IMR-90 (cell line): Measurements from ENCODE around the gene NDRG2. TPM values are rescaled to one million over a fixed set of nuclear protein-coding genes. Genes with fewer than 3 reads are reported as not detected.

ENCODE experiments used
- ATAC-seq: fragments of 200-7000 bp; cut with Tn5 transposase; 2 replicates; pipeline ENCODE4 v1.9.1; 2020; ENCODE audit warnings: low read depth, mild to moderate bottlenecking, moderate library complexity
- BruUV-seq: library from RNA; stranded (reverse); fragments of 400-500 nt; replicated peaks from 2 replicates; lab custom pipeline; 2021; lab: Mats Ljungman, UMichigan
- CTCF ChIA-PET: fragments of 300-600 bp; formaldehyde crosslinking; extraction: SDS; loops from one replicate; lab custom pipeline; 2021; ENCODE audit warnings: antibody characterized with exemption; lab: Yijun Ruan, JAX
- POLR2A ChIA-PET: fragments of 300-600 bp; sonication (Branson Sonifier 250); formaldehyde crosslinking; loops from one replicate; lab custom pipeline; 2022; ENCODE audit warnings: antibody characterized with exemption; ENCODE audit not compliant: unreplicated experiment; lab: Charles Lee
- DNase-seq: peaks from one replicate; pipeline ENCODE4 v3.0.0; 2013
- H2AFZ ChIP-seq: replicated peaks from 2 replicates; pipeline ENCODE3; 2013; ENCODE audit warnings: low read length, mild to moderate bottlenecking; ENCODE audit not compliant: poor library complexity
- H2AK5ac ChIP-seq: 2 replicates; pipeline ENCODE4 v1.6.1; 2013; ENCODE audit warnings: low read depth, low read length, inconsistent platforms
- H2AK9ac ChIP-seq: replicated peaks from 2 replicates; pipeline ENCODE3; 2013; ENCODE audit warnings: mild to moderate bottlenecking, low read depth, low read length, moderate library complexity; ENCODE audit not compliant: poor library complexity
- H2BK120ac ChIP-seq: 2 replicates; pipeline ENCODE4 v1.6.1; 2013; ENCODE audit warnings: low read depth, low read length, inconsistent platforms
- H2BK15ac ChIP-seq: 3 replicates; pipeline ENCODE4 v1.6.1; 2013; ENCODE audit warnings: low read depth, low read length, inconsistent platforms
- H2BK20ac ChIP-seq: 2 replicates; pipeline ENCODE4 v1.6.1; 2013; ENCODE audit warnings: low read depth, mild to moderate bottlenecking, inconsistent platforms, low read length, moderate library complexity
- H2BK5ac ChIP-seq: 2 replicates; pipeline ENCODE4 v1.6.1; 2013; ENCODE audit warnings: mild to moderate bottlenecking, low read depth, low read length, inconsistent platforms; ENCODE audit not compliant: poor library complexity, severe bottlenecking
- H3K14ac ChIP-seq: replicated peaks from 2 replicates; pipeline ENCODE4 v1.6.1; 2013; ENCODE audit warnings: low read depth, low read length, inconsistent platforms
- H3K18ac ChIP-seq: 2 replicates; pipeline ENCODE4 v1.6.1; 2013; ENCODE audit warnings: low read depth, low read length, control low read depth
- H3K23ac ChIP-seq: 2 replicates; pipeline ENCODE4 v1.6.1; 2013; ENCODE audit warnings: low read depth, low read length, inconsistent platforms
- H3K27ac ChIP-seq: 2 replicates; pipeline ENCODE4 v1.5.1; 2013; ENCODE audit warnings: mild to moderate bottlenecking, control low read depth, low read length; ENCODE audit not compliant: insufficient read depth
- H3K27me3 ChIP-seq: 2 replicates; pipeline ENCODE4 v1.6.1; 2013; ENCODE audit warnings: low read length; ENCODE audit not compliant: control insufficient read depth, insufficient read depth
- H3K36me3 ChIP-seq: 2 replicates; pipeline ENCODE4 v1.6.1; 2013; ENCODE audit warnings: low read length, mixed read lengths; ENCODE audit not compliant: control insufficient read depth, insufficient read depth
- H3K4ac ChIP-seq: 2 replicates; pipeline ENCODE4 v1.6.1; 2013; ENCODE audit warnings: low read depth, low read length, inconsistent platforms
- H3K4me1 ChIP-seq: 2 replicates; pipeline ENCODE4 v1.6.1; 2013; ENCODE audit warnings: low read length, mixed read lengths; ENCODE audit not compliant: control insufficient read depth, insufficient read depth
- H3K4me2 ChIP-seq: 2 replicates; pipeline ENCODE4 v1.6.1; 2013; ENCODE audit warnings: low read depth, mild to moderate bottlenecking, control low read depth, low read length, moderate library complexity
- H3K4me3 ChIP-seq: 2 replicates; pipeline ENCODE4 v1.5.1; 2013; ENCODE audit warnings: low read depth, mild to moderate bottlenecking, control low read depth, low read length, moderate library complexity; ENCODE audit not compliant: insufficient read depth
- H3K56ac ChIP-seq: 2 replicates; pipeline ENCODE4 v1.6.1; 2013; ENCODE audit warnings: low read length, inconsistent platforms; ENCODE audit not compliant: insufficient read depth; ENCODE audit errors: extremely low read depth
- H3K79me1 ChIP-seq, 2 experiments: 2 replicates each; pipeline ENCODE4 v1.6.1; 2013; ENCODE audit warnings: low read length in 2 of 2, inconsistent platforms in 1 of 2, low read depth in 1 of 2
- H3K9ac ChIP-seq: 2 replicates; pipeline ENCODE4 v1.6.1; 2013; ENCODE audit warnings: low read depth, low read length, control low read depth
- H3K9me1 ChIP-seq: 2 replicates; pipeline ENCODE4 v1.6.1; 2013; ENCODE audit warnings: low read length, inconsistent platforms; ENCODE audit not compliant: insufficient read depth
- H3K9me3 ChIP-seq: 2 replicates; pipeline ENCODE4 v1.6.1; 2013; ENCODE audit warnings: low read length; ENCODE audit not compliant: control insufficient read depth, insufficient read depth
- H4K20me1 ChIP-seq: 2 replicates; pipeline ENCODE4 v1.6.1; 2013; ENCODE audit warnings: low read length, inconsistent platforms; ENCODE audit not compliant: insufficient read depth
- H4K5ac ChIP-seq: 2 replicates; pipeline ENCODE4 v1.6.1; 2013; ENCODE audit warnings: mild to moderate bottlenecking, low read depth, low read length, control low read depth
- H4K8ac ChIP-seq, 2 experiments: 2 replicates each; pipeline ENCODE4 v1.6.1; 2013; ENCODE audit warnings: low read depth in 2 of 2, low read length in 2 of 2, control low read depth in 1 of 2, inconsistent platforms in 1 of 2
- H4K91ac ChIP-seq: 2 replicates; pipeline ENCODE4 v1.6.1; 2013; ENCODE audit warnings: low read depth, low read length, inconsistent platforms; ENCODE audit not compliant: insufficient read depth
- CEBPB ChIP-seq: IDR thresholded peaks from 2 replicates; pipeline ENCODE4 v1.6.1; 2012; ENCODE audit warnings: low read depth, low read length, improper control_type of control experiment
- CHD1 ChIP-seq: IDR thresholded peaks from 2 replicates; pipeline ENCODE4 v1.6.1; 2012; ENCODE audit warnings: low read depth, low read length, improper control_type of control experiment
- FOS ChIP-seq: fragments of 150-350 bp; IDR thresholded peaks from 2 replicates; pipeline ENCODE4 v1.6.1; 2016; ENCODE audit warnings: low read depth, low read length
- MAFK ChIP-seq: IDR thresholded peaks from 2 replicates; pipeline ENCODE4 v1.6.1; 2012; ENCODE audit warnings: low read depth, low read length, improper control_type of control experiment
- MAZ ChIP-seq: IDR thresholded peaks from 2 replicates; pipeline ENCODE4 v1.6.1; 2012; ENCODE audit warnings: low read depth, mild to moderate bottlenecking, low read length, improper control_type of control experiment, moderate library complexity, borderline replicate concordance
- MXI1 ChIP-seq: IDR thresholded peaks from 2 replicates; pipeline ENCODE4 v1.6.1; 2012; ENCODE audit warnings: low read depth, mild to moderate bottlenecking, low read length, moderate library complexity, borderline replicate concordance
- NFE2L2 ChIP-seq: fragments of 150-350 bp; IDR thresholded peaks from 2 replicates; pipeline ENCODE4 v1.6.1; 2016; ENCODE audit warnings: low read depth, mild to moderate bottlenecking, low read length
- POLR2A ChIP-seq: IDR thresholded peaks from 2 replicates; pipeline ENCODE4 v1.6.1; 2012; ENCODE audit warnings: mild to moderate bottlenecking, low read depth, low read length
- RAD21 ChIP-seq: IDR thresholded peaks from 2 replicates; pipeline ENCODE4 v1.6.1; 2012; ENCODE audit warnings: low read length, improper control_type of control experiment
- RFX5 ChIP-seq: IDR thresholded peaks from 2 replicates; pipeline ENCODE4 v1.8.0; 2012; ENCODE audit warnings: low read depth, mild to moderate bottlenecking, low read length, moderate library complexity
- SMC3 ChIP-seq: fragments of 150-350 bp; IDR thresholded peaks from 2 replicates; pipeline ENCODE4 v1.6.1; 2016; ENCODE audit warnings: low read depth, mild to moderate bottlenecking, antibody characterized with exemption, low read length, moderate library complexity
- WGBS, 2 experiments: methylation state at CpG; one replicate each; pipeline versions ENCODE4 v1.1.5 to v1.1.7; 2013; ENCODE audit warnings: missing lambda C conversion rate in 2 of 2; ENCODE audit not compliant: insufficient read length in 1 of 2; ENCODE audit errors: extremely low coverage in 2 of 2; 5-methylcytosine and 5-hydroxymethylcytosine counted together
- dilution Hi-C: fragments of 300-500 bp; cut with HindIII; formaldehyde crosslinking; loops from one replicate; pipeline ENCODE4 v1.14.3; 2018; ENCODE audit warnings: low sequenced_read_pairs; ENCODE audit not compliant: unreplicated experiment
- in situ Hi-C: fragments of 300-500 bp; cut with MboI; formaldehyde crosslinking; loops from 3 replicates; pipeline ENCODE4 v1.14.3; 2019; ENCODE audit warnings: low sequenced_read_pairs, inconsistent platforms, mixed read lengths
- intact Hi-C: fragments of 100-400 bp; cut with micrococcal nuclease; formaldehyde crosslinking; loops from 2 replicates; pipeline ENCODE4 v1.10.0; 2022
- polyA plus RNA-seq, 3 experiments: library from polyadenylated mRNA; depleted of rRNA; stranded (reverse); fragments of >200 nt; gene quantifications; 2 replicates each; pipeline ENCODE4 v1.2.3, GENCODE V29; 2012; ENCODE audit warnings: low replicate concordance in 1 of 3
- total RNA-seq: library from RNA; depleted of rRNA; stranded (reverse); fragments of >200 nt; gene quantifications from 2 replicates; pipeline ENCODE4 v1.2.3, GENCODE V29; 2012
- TF ChIP-seq, protein P1 (sequence below): fragments of 150-350 bp; IDR thresholded peaks from 2 replicates; pipeline ENCODE4 v1.6.1; 2017; ENCODE audit warnings: mild to moderate bottlenecking, antibody characterized with exemption, low read length, low read depth
- TF ChIP-seq, protein P2 (sequence below): fragments of 150-350 bp; IDR thresholded peaks from 2 replicates; pipeline ENCODE4 v1.6.1; 2016; ENCODE audit warnings: low read depth, mild to moderate bottlenecking, low read length, moderate library complexity, borderline replicate concordance
- TF ChIP-seq, protein P3 (sequence below): conservative IDR thresholded peaks from 2 replicates; pipeline ENCODE4 v1.5.1; 2012; ENCODE audit warnings: mild to moderate bottlenecking, low read depth, low read length, improper control_type of control experiment

The NDRG2 gene
- total and polyA plus RNA-seq, 2 of the 4 experiments (the other 2 are of a cell fraction), result 0.36 to 1.5 TPM

DNA sequence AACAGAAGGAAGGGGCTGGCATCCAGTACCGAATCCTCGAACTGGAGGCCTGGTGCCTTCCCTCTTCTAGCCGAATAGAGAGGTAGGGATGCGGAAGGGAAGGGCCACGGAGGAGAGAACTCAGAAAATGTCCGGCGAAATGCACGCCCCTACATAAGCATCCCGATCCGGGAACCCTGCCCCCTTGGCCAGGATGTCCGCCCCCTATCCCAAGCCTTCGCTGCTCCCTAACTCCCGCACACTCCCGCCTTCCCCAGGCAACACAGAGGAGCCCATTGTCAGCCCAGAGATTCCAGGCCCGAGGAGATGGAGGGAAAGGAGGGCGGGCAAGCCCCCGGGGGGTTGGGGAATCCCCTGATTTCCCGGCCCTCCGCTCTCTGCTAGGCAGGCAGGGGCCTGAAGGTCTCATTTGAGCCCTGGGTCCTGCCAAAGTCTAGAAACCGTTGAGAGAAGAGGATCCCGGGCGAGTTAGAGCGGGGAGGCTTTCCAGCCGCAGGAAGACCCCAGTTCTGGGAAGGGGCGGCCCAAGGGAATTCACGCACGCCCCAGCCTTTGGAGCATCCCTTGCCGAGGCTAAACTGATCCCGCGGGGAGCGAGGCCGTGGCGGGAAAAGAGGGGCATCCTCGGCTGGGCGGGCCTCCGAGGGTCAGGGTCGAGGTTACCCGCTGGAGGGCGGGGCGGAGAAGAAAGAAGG lies 44.7 kb upstream of the NDRG2 start:
- BruUV-seq, result no TSS peak
- in situ Hi-C loops (no loop called here), intact Hi-C loops (loop anchor here (2.0 kb wide), 1 partner anchor 67 kb away; no protein-coding TSS in a partner anchor), dilution Hi-C loops (no loop called here)
- H4K20me1 ChIP-seq, result peaks cover 10% of the 10 kb centered on the region
- peak overlapping the region; percentile 66 for H4K5ac ChIP-seq
- peak overlapping the region; percentile 85 for H3K4ac ChIP-seq
- H3K79me1 ChIP-seq, result peaks cover 10 to 41% of the 10 kb centered on the region in 2 experiments
- peak overlapping the region; percentile 86 for H3K4me2 ChIP-seq
- H3K27ac ChIP-seq, result peak overlapping the region; percentile 91
- peak overlapping the region; percentile 99 for H2AFZ ChIP-seq
- H3K4me1 ChIP-seq, result peaks cover 22% of the 10 kb centered on the region
- H2BK5ac ChIP-seq, result peak overlapping the region; percentile 79
- H2BK20ac ChIP-seq, result no peak overlapping the region; the same call in 1 of the 2 replicates
- peak overlapping the region; percentile 43 to 50 for H4K8ac ChIP-seq
- H3K4me3 ChIP-seq, result peak overlapping the region; percentile 68
- DNase-seq (peak; percentile 29), ATAC-seq (peak; percentile 4)
- ChIA-PET CTCF (interaction anchor here (1.4 to 2.1 kb wide), 9 partner anchors 18 to 41 kb away, joined by 4 to 23 read pairs (median 10); no protein-coding TSS in a partner anchor), POLR2A (interaction anchor here (0.6 kb wide), 1 partner anchor 16 kb away, joined by 3 read pairs; no protein-coding TSS in a partner anchor)
- H3K9me3 ChIP-seq, result no peaks in the 10 kb centered on the region
- peaks cover 15% of the 10 kb centered on the region for H3K36me3 ChIP-seq
- peaks cover 10% of the 10 kb centered on the region for H3K9me1 ChIP-seq
- peak overlapping the region; percentile 26 for H2BK120ac ChIP-seq
- TF ChIP-seq, protein P1, sequence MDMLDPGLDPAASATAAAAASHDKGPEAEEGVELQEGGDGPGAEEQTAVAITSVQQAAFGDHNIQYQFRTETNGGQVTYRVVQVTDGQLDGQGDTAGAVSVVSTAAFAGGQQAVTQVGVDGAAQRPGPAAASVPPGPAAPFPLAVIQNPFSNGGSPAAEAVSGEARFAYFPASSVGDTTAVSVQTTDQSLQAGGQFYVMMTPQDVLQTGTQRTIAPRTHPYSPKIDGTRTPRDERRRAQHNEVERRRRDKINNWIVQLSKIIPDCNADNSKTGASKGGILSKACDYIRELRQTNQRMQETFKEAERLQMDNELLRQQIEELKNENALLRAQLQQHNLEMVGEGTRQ, result no peak
- TF ChIP-seq, protein P2, sequence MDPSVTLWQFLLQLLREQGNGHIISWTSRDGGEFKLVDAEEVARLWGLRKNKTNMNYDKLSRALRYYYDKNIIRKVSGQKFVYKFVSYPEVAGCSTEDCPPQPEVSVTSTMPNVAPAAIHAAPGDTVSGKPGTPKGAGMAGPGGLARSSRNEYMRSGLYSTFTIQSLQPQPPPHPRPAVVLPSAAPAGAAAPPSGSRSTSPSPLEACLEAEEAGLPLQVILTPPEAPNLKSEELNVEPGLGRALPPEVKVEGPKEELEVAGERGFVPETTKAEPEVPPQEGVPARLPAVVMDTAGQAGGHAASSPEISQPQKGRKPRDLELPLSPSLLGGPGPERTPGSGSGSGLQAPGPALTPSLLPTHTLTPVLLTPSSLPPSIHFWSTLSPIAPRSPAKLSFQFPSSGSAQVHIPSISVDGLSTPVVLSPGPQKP, result no peak
- no peak for TF ChIP-seq MXI1
- no peak for TF ChIP-seq CEBPB
- no peak for TF ChIP-seq MAFK
- no peak for TF ChIP-seq RFX5
- no peak for TF ChIP-seq POLR2A
- no peak for TF ChIP-seq FOS
- TF ChIP-seq SMC3, result no peak
- TF ChIP-seq MAZ, result no peak
- TF ChIP-seq NFE2L2, result no peak
- no peak for TF ChIP-seq RAD21
- TF ChIP-seq, protein P3, sequence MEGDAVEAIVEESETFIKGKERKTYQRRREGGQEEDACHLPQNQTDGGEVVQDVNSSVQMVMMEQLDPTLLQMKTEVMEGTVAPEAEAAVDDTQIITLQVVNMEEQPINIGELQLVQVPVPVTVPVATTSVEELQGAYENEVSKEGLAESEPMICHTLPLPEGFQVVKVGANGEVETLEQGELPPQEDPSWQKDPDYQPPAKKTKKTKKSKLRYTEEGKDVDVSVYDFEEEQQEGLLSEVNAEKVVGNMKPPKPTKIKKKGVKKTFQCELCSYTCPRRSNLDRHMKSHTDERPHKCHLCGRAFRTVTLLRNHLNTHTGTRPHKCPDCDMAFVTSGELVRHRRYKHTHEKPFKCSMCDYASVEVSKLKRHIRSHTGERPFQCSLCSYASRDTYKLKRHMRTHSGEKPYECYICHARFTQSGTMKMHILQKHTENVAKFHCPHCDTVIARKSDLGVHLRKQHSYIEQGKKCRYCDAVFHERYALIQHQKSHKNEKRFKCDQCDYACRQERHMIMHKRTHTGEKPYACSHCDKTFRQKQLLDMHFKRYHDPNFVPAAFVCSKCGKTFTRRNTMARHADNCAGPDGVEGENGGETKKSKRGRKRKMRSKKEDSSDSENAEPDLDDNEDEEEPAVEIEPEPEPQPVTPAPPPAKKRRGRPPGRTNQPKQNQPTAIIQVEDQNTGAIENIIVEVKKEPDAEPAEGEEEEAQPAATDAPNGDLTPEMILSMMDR, result no peak
- TF ChIP-seq CHD1, result no peak
- H4K91ac ChIP-seq, result peak overlapping the region; percentile 72
- H2AK5ac ChIP-seq, result peak overlapping the region; percentile 5; the same call in 1 of the 2 replicates
- no peak overlapping the region for H2BK15ac ChIP-seq
- H3K14ac ChIP-seq, result peak overlapping the region; percentile 77
- H2AK9ac ChIP-seq, result peak overlapping the region; percentile 90
- 0% methylated on average over 12 of the region's 40 CpGs; no CpG with 5 or more reads in 1 of the 2 experiments for WGBS, 2 experiments
- no peaks in the 10 kb centered on the region for H3K27me3 ChIP-seq
- H3K56ac ChIP-seq, result peak overlapping the region; percentile 61
- peak overlapping the region; percentile 81 for H3K9ac ChIP-seq
- peak overlapping the region; percentile 64 for H3K23ac ChIP-seq
- H3K18ac ChIP-seq, result peak overlapping the region; percentile 18; the same call in 1 of the 2 replicates
